ENCODE data around the gene BRMS1L. TPM values are rescaled to one million over a fixed set of nuclear protein-coding genes. Genes with fewer than 3 reads are reported as not detected.
A peak's percentile ranks its signal among the peaks of the same experiment; 100 is the strongest.

BRMS1L gene
- total RNA-seq, 2 experiments from 2014 or later = 6.1 to 9.2 TPM

DNA sequence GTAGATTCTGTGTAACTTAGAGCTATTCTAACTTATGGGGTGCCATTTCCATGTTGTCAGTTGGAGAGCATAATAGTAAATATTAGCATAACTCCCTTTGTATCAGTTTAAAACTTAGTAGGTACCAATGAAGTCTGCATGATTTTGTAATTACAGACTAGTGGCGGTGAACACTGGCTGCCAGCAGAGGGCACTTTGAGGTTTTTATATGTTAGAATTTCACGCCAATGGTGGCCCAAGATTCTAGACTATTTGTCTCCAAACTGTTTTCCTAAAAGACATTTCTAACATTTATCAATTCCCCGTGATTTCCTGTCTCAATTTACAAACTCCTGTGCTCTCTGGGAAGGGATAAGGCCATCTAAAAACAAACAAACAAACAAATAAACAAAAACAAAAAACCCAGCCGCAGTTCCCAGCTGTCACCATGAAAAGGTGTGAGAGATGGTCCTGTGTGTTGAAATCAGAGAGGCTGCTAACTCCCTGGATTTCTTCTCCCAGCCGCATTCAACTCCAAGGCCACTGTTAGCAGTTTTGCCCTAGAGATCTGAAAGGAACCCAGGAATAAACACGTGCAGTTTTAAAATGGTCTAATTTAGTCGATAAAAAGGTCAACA is 57.6 kb downstream of the BRMS1L start:
- no peaks in the 10 kb centered on the region for H3K27me3 Mint-ChIP-seq
- no peak overlapping the region for H3K27ac ChIP-seq (ENCODE audit: low read depth in 1 of 2, low read length in 2 of 2)
- no peak for ATAC-seq (ENCODE audit: poor library complexity)
- no peaks in the 10 kb centered on the region for H3K4me1 Mint-ChIP-seq (ENCODE audit: low read depth)
- DNase-seq = peak in 5 of 14 experiments; percentile 9 to 38 (median 27)
- no peaks in the 10 kb centered on the region for H3K9me3 Mint-ChIP-seq
- CTCF ChIA-PET = interaction anchor here (1.4 kb wide), 1 partner anchor 490 kb away, joined by 4 read pairs; no protein-coding TSS in a partner anchor
- no peaks in the 10 kb centered on the region for H3K36me3 Mint-ChIP-seq (ENCODE audit: low read depth)
- H3K27me3 ChIP-seq (ENCODE audit: control insufficient read depth in 1 of 2, insufficient read depth in 2 of 2, low read length in 2 of 2) = no peaks in the 10 kb centered on the region
- no peak overlapping the region for H3K27ac Mint-ChIP-seq
- no peaks in the 10 kb centered on the region for H3K9me3 ChIP-seq (ENCODE audit: control insufficient read depth in 1 of 2, insufficient read depth in 1 of 2, low read length in 2 of 2)
- H3K4me3 Mint-ChIP-seq = no peak overlapping the region
- H3K36me3 ChIP-seq (ENCODE audit: insufficient read depth, low read length) = no peaks in the 10 kb centered on the region
- TF ChIP-seq CTCF (IDR thresholded peaks at IDR 0.05) = peak; percentile 57
- intact Hi-C loops (cut with DNase I, micrococcal nuclease) = loop anchor here (5.0 to 10.0 kb wide), 4 partner anchors 671 to 1061 kb away; no protein-coding TSS in a partner anchor
- H3K4me1 ChIP-seq (ENCODE audit: insufficient read depth, low read length) = no peaks in the 10 kb centered on the region
- POLR2A ChIA-PET = no interaction called here
- no peak overlapping the region for H3K4me3 ChIP-seq (ENCODE audit: low read length)

DNA sequence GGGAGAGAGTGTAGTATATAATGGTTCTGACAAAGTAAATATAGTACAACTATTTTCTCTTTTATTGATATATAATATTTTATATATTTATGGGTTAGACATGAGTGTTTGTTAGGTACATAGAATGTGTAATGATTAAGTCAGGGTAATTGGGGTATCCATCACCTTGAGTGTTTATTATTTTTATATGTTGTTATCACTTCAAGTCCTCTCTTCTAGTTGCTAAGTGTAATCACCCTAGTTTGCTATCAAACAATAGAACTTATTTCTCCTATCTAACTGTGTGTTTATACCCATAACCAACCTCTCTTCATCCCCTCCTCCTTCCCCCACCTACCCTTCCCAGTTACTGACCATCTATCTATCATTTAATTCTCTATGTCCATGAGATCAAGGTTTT is 64.2 kb downstream of the BRMS1L start:
- Mint-ChIP-seq H3K36me3 (ENCODE audit: low read depth) (peaks cover 3% of the 10 kb centered on the region), H3K4me1 (ENCODE audit: low read depth) (no peaks in the 10 kb centered on the region), H3K4me3 (no peak overlapping the region), H3K27ac (no peak overlapping the region), H3K27me3 (no peaks in the 10 kb centered on the region), H3K9me3 (peaks cover 12% of the 10 kb centered on the region)
- Histone ChIP-seq H3K27me3 (ENCODE audit: control insufficient read depth in 1 of 2, insufficient read depth in 2 of 2, low read length in 2 of 2) (no peaks in the 10 kb centered on the region), H3K27ac (ENCODE audit: low read depth in 1 of 2, low read length in 2 of 2) (no peak overlapping the region), H3K4me3 (ENCODE audit: low read length) (no peak overlapping the region), H3K4me1 (ENCODE audit: insufficient read depth, low read length) (no peaks in the 10 kb centered on the region), H3K9me3 (ENCODE audit: control insufficient read depth in 1 of 2, insufficient read depth in 1 of 2, low read length in 2 of 2) (peaks cover 0 to 14% of the 10 kb centered on the region in 2 experiments), H3K36me3 (ENCODE audit: insufficient read depth, low read length) (no peaks in the 10 kb centered on the region)
- ATAC-seq (ENCODE audit: poor library complexity) (no peak), DNase-seq (no peak)
- POLR2A ChIA-PET = no interaction called here
- CTCF ChIA-PET = interaction anchor here (0.6 kb wide), 1 partner anchor 21 kb away, joined by 5 read pairs; no protein-coding TSS in a partner anchor
- intact Hi-C loops (cut with DNase I, micrococcal nuclease) = no loop called here
- no peak for TF ChIP-seq CTCF (IDR thresholded peaks at IDR 0.05)

DNA sequence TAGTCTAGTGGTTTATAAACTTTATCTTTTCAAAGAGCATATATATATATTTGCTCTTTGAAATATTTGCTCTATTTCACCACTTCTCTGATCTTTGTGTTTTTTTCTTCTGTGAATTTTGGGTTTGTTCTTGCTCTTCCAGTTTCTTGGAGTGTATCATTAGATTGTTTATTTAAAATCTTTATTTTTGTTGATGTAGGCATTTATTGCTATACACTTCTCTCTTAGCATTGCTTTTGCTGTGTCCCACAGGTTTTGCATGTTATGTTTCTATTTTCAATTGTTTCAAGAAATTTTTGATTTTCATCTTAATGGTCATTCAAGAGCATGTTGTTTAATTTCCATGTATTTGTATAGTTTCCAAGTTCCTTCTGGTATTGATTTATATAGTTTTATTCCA is 69.1 kb downstream of the BRMS1L start:
- CTCF ChIA-PET = no interaction called here
- Histone ChIP-seq H3K36me3 (ENCODE audit: insufficient read depth, low read length) (no peaks in the 10 kb centered on the region), H3K9me3 (ENCODE audit: control insufficient read depth in 1 of 2, insufficient read depth in 1 of 2, low read length in 2 of 2) (peaks cover 9 to 26% of the 10 kb centered on the region in 2 experiments), H3K4me3 (ENCODE audit: low read length) (no peak overlapping the region), H3K27ac (ENCODE audit: low read depth in 1 of 2, low read length in 2 of 2) (no peak overlapping the region), H3K27me3 (ENCODE audit: control insufficient read depth in 1 of 2, insufficient read depth in 2 of 2, low read length in 2 of 2) (no peaks in the 10 kb centered on the region), H3K4me1 (ENCODE audit: insufficient read depth, low read length) (no peaks in the 10 kb centered on the region)
- DNase-seq (no peak), ATAC-seq (ENCODE audit: poor library complexity) (no peak)
- Mint-ChIP-seq H3K4me3 (no peak overlapping the region), H3K27ac (no peak overlapping the region), H3K4me1 (ENCODE audit: low read depth) (no peaks in the 10 kb centered on the region), H3K36me3 (ENCODE audit: low read depth) (peaks cover 8% of the 10 kb centered on the region), H3K9me3 (peaks cover 25% of the 10 kb centered on the region), H3K27me3 (peaks cover 5% of the 10 kb centered on the region)
- intact Hi-C loops (cut with DNase I, micrococcal nuclease) = no loop called here
- no peak for TF ChIP-seq CTCF (IDR thresholded peaks at IDR 0.05)
- POLR2A ChIA-PET = no interaction called here
